ENCODE results near the gene BRCC3. TPM values are rescaled to one million over a fixed set of nuclear protein-coding genes. Genes with fewer than 3 reads are reported as not detected.

The BRCC3 gene
- total and polyA plus RNA-seq, 10 of the 15 experiments (the other 5 are each of a cell fraction or from before 2014, with no cell fraction given): 15.5 to 57.5 (median 35.6) TPM

GRCh38 chrX:155031657-155032056 is 39.7 kb upstream of the BRCC3 start (continued):
- TF ChIP-seq E4F1 (IDR thresholded peaks at IDR 0.05; ENCODE audit: borderline replicate concordance, partially characterized antibody) (no peak), CBX5 (IDR thresholded peaks at IDR 0.05; ENCODE audit: low read depth) (no peak), SUZ12 (IDR thresholded peaks at IDR 0.05; ENCODE audit: unreplicated experiment) (no peak), ZBTB33 (IDR thresholded peaks at IDR 0.05) (no peak)

- POLR2A ChIA-PET: no interaction called here
- in situ Hi-C loops (cut with MboI): no loop called here
- BruUV-seq (replicated peaks): no TSS peak
Measured at GRCh38 chrX:155035688-155036087, 35.6 kb upstream of the BRCC3 start.

More at GRCh38 chrX:155035688-155036087, 35.6 kb upstream of the BRCC3 start:
- H2AFZ ChIP-seq (ENCODE audit: control insufficient read depth, low read depth, low read length): no peak overlapping the region
- WGBS (ENCODE audit: insufficient coverage, insufficient replicate concordance, low lambda C conversion rate, missing lambda C conversion rate): 68% methylated on average over 4 of the region's 4 CpGs
- no peaks in the 10 kb centered on the region for H4K20me1 ChIP-seq (ENCODE audit: control insufficient read depth, insufficient read depth)
- ChIA-PET CTCF (interaction anchor here (1.4 kb wide), 1 partner anchor 21 kb away, joined by 4 read pairs; no protein-coding TSS in a partner anchor), SMC1A (ENCODE audit: uncharacterized antibody, unreplicated experiment) (no interaction called here), RAD21 (ENCODE audit: unreplicated experiment) (no interaction called here)
- no peak overlapping the region for H3K27ac ChIP-seq (ENCODE audit: control insufficient read depth, insufficient read depth)
- H3K36me3 ChIP-seq (ENCODE audit: control insufficient read depth in 2 of 2, insufficient read depth in 2 of 2, low read length in 1 of 2): no peaks in the 10 kb centered on the region
- peaks cover 4% of the 10 kb centered on the region for H3K9me3 ChIP-seq (replicated peaks; ENCODE audit: control insufficient read depth, insufficient read depth, low read length)
- no peak overlapping the region for H3K4me2 ChIP-seq (ENCODE audit: control insufficient read depth, insufficient read depth)
- H3K4me1 ChIP-seq (ENCODE audit: control insufficient read depth, insufficient read depth, low read length): no peaks in the 10 kb centered on the region
- ATAC-seq: no peak
- H3K9ac ChIP-seq (ENCODE audit: control insufficient read depth, insufficient read depth, low read length): no peak overlapping the region
- no peak for FAIRE-seq
- no peak overlapping the region for H3K4me3 ChIP-seq
- H3K79me2 ChIP-seq (ENCODE audit: control insufficient read depth, insufficient read depth, low read length): peaks cover 6% of the 10 kb centered on the region
- no peak for DNase-seq (ENCODE audit: low read depth, low spot score)
- TF ChIP-seq HSF1 (IDR thresholded peaks at IDR 0.05; ENCODE audit: low read depth, low read length) (no peak), POLR2AphosphoS5 (IDR thresholded peaks at IDR 0.05; ENCODE audit: low read length) (no peak), BACH1 (IDR thresholded peaks at IDR 0.05; ENCODE audit: borderline replicate concordance) (no peak), ETV6 (conservative IDR thresholded peaks at IDR 0.05 in 1 of 2, IDR thresholded peaks at IDR 0.05 in 1 of 2; ENCODE audit: borderline replicate concordance in 1 of 2, low read depth in 1 of 2) (no peak), SRF (IDR thresholded peaks at IDR 0.05; ENCODE audit: low read depth in 2 of 2, low read length in 2 of 2) (no peak), ATF3 (IDR thresholded peaks at IDR 0.05; ENCODE audit: borderline replicate concordance, extremely low read depth, low read depth, low read length) (no peak), ZZZ3 (IDR thresholded peaks at IDR 0.05; ENCODE audit: control insufficient read depth, insufficient read length, low read depth) (no peak), YY1 (IDR thresholded peaks at IDR 0.05; ENCODE audit: low read depth, low read length) (no peak), ELK1 (IDR thresholded peaks at IDR 0.05; ENCODE audit: low read depth, low read length) (no peak), NFIC (IDR thresholded peaks at IDR 0.05; ENCODE audit: low read depth, low read length) (no peak), MYB (IDR thresholded peaks at IDR 0.05; ENCODE audit: borderline replicate concordance, low read depth, low read length) (no peak)
- no peaks in the 10 kb centered on the region for H3K27me3 ChIP-seq (replicated peaks in 1 of 2; ENCODE audit: control insufficient read depth in 2 of 2, insufficient read depth in 2 of 2, low read length in 1 of 2)
- intact Hi-C loops (cut with micrococcal nuclease; ENCODE audit: unreplicated experiment): no loop called here
